GM10266 (cell line): Measurements from ENCODE around the gene USP1.

ENCODE experiments used
- DNase-seq: peaks from one replicate; pipeline ENCODE4 v3.0.0; 2012; ENCODE audit errors: extremely low spot score
- TF ChIP-seq, protein P1 (sequence below): IDR thresholded peaks from 2 replicates; pipeline ENCODE4 v1.5.1; 2012; ENCODE audit warnings: mild to moderate bottlenecking, low read depth; ENCODE audit not compliant: control insufficient read depth, insufficient read depth; ENCODE audit errors: missing control alignments

The USP1 gene

DNA sequence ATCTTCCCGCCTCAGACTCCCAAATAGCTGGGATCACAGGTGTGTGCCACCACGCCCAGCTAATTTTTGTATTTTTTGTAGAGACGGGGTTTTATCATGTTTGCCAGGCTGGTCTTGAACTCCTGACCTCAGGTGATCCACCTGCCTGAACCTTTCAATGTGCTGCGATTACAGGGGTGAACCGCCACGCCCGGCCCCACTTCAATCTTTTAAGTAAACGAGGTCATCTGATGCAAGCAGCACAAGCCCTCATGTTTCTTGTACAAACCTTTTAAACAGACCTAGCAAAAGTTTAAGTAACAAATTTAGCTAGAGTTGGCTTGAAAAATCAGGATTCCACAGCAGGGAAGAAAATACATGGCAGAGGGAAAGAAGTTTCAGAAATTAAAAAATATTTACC is 21.2 kb upstream of the USP1 start:
- TF ChIP-seq, protein P1, sequence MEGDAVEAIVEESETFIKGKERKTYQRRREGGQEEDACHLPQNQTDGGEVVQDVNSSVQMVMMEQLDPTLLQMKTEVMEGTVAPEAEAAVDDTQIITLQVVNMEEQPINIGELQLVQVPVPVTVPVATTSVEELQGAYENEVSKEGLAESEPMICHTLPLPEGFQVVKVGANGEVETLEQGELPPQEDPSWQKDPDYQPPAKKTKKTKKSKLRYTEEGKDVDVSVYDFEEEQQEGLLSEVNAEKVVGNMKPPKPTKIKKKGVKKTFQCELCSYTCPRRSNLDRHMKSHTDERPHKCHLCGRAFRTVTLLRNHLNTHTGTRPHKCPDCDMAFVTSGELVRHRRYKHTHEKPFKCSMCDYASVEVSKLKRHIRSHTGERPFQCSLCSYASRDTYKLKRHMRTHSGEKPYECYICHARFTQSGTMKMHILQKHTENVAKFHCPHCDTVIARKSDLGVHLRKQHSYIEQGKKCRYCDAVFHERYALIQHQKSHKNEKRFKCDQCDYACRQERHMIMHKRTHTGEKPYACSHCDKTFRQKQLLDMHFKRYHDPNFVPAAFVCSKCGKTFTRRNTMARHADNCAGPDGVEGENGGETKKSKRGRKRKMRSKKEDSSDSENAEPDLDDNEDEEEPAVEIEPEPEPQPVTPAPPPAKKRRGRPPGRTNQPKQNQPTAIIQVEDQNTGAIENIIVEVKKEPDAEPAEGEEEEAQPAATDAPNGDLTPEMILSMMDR = no peak
- DNase-seq = no peak

DNA sequence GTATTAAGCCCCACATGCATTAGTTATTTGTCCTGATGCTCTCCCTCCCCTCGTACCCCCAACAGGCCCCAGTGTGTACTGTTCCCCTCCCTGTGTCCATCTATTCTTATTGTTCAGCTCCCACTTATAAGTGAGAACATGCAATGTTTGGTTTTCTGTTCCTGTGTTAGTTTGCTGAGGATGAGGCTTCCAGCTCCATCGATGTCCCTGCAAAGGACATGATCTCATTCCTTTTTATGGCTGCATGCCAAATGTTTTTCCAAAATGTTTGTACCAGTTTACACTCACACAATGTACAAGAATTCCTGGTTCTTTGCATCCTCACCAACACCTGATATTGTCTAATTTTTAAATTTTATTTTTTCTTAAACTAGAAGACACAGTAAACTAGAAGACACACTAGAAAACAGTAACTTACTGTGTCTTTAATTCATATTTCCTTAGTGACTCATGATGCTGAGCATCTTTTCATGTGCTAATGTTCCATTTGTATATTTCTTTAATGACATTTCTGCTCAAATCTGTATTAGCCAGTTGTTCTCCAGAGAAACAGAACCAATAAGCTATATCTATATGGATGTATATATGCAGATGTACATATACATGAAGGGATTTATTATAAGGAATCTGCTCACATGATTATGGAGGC is 19.4 kb upstream of the USP1 start:
- no peak for DNase-seq
- TF ChIP-seq, protein P1 = no peak

DNA sequence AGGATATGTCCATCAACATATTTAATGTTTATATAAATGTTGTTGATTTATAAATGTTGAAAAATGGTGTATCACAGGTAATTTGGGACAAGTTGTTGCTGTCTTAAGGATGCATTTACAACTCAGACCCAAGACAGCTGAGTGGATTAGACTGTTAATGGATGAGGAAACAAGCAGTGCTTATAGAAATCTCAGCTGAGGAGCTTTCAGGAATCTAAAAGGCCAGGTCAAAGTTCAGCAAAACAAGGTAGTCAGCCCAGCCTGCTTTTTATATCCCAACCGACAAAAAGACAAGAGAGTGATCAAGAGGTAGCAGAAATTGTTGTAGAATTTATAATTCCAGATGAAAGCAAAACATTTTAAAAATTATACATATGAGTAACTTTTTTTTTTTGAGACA is 16.6 kb upstream of the USP1 start:
- DNase-seq = no peak
- TF ChIP-seq, protein P1 = no peak

DNA sequence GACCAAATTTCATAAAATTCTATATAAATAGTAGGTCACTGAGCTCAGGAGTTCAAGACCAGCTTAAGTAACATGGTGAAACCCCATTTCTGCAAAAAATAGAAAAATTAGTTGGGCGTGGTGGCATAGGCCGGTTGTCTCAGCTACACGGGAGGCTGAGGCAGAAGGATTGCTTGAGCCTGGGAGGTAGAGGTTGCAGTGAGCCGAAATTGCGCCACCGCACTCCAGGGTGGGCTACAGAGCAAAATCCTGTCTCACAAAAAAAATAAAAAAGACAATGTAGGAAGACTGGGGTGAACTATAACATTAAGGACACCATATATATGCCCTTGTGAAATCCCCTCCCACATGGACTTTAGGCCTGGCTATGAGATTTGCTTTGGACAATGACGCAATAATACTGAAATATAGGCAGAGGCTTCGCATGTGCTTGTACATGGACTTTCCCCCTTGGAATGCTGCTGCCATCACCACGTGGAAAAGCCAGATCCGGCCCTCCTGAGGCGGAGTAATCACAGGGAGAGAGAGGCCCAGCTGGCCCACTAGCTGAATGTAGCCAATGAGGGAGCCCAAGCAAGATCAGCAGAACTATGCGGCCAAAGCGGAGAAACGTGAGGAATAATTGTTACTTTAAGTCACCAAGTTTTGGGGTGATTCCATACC is 13.1 kb upstream of the USP1 start:
- no peak for DNase-seq
- TF ChIP-seq, protein P1 = no peak

DNA sequence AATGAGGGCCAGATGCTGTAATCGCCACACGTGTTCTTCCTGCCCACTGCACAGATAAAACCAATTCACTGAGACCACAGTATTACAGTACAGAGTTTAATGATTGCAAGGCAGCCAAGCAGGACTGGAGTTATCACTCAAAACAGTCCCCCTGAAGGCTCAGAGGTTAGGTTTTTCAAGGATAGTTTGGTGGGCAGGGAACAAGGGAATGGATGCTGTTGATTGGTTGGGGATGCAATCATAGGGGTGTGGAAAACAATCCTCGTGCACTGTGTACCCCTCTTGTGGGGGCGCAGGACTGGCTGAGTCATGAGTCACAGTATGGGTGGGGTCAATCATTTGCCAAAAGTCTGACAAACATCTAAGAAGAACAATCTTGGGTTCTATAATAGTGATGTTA is 12.4 kb upstream of the USP1 start:
- TF ChIP-seq, protein P1 = no peak
- DNase-seq = no peak

DNA sequence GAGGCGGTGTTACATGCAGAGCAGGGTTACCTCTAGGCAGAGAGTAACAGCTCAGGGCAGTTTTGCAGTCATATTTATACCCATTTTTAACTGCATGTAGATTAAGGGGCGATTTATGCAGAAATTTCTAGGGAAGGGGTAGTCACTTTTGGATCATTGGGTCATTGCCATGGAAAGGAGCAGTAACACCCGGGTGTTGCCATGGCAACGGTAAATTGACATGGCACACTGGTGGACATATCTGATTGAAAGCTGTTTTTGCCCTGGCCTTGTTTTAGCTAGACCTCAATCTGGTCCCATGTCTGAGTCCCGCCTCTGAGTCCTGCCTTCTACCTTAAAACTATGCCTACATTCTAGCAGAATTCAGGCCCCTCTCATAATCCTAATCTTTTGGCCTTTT is 11.8 kb upstream of the USP1 start:
- TF ChIP-seq, protein P1 = no peak
- DNase-seq = no peak

DNA sequence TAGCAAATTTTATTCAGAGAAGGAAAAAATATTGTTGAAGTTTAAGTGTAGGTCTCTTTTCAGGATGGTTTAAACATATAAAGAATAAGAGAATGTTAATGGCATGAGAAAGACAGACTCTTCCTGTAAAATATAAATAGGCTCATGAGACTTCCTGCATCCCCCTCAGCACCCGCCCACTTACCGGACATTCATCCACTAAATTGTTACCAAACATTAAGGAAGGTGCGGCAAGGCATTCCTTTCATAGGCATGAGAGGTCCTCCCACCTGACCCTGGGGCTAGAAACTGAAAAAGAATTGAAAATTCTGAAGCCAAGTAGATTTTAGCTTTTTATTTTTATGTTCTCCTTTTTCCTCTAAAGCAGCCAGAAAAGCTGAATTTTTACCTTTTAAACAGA is 10.6 kb upstream of the USP1 start:
- TF ChIP-seq, protein P1 = no peak
- DNase-seq = no peak
